Measurements from ENCODE around the gene FAM131C.
"Not testable (repeated sequence)": the region's sequence is repeated elsewhere in the genome, so short reads cannot be mapped to it uniquely, and the experiment has no call there.

The FAM131C gene

GRCh38 chr1:16073490-16074119 lies at the start of gene FAM131C:
TSS of gene FAM131C (minus strand) at chr1:16073651. CDS start at chr1:16073442, 209 bp downstream.
- DNase-seq, result peak in 1 of 2 donors; percentile 38

- peak; percentile 14 to 33 for DNase-seq
Observed at GRCh38 chr1:16122916-16123315, 49.5 kb upstream of the FAM131C start.

GRCh38 chr1:16122350-16122881 lies 49.0 kb upstream of the FAM131C start:
- no peak for DNase-seq

GRCh38 chr1:16120940-16121410 lies 47.5 kb upstream of the FAM131C start:
- DNase-seq, result no peak

- DNase-seq, result no peak
Observed at GRCh38 chr1:16120407-16120806, 47.0 kb upstream of the FAM131C start.

- DNase-seq, result no peak
Observed at GRCh38 chr1:16119926-16120325, 46.5 kb upstream of the FAM131C start.

- no peak for DNase-seq
Observed at GRCh38 chr1:16119504-16119903, 46.1 kb upstream of the FAM131C start.

- no peak for DNase-seq
Observed at GRCh38 chr1:16118706-16119105, 45.3 kb upstream of the FAM131C start.

- DNase-seq, result no peak
Observed at GRCh38 chr1:16117936-16118335, 44.5 kb upstream of the FAM131C start.

- no peak for DNase-seq
Observed at GRCh38 chr1:16117369-16117768, 43.9 kb upstream of the FAM131C start.

GRCh38 chr1:16116625-16117024 lies 43.2 kb upstream of the FAM131C start:
- no peak for DNase-seq

GRCh38 chr1:16116002-16116401 lies 42.6 kb upstream of the FAM131C start:
- no peak for DNase-seq

GRCh38 chr1:16115468-16115983 lies 42.1 kb upstream of the FAM131C start:
- no peak for DNase-seq

GRCh38 chr1:16114527-16115467 lies 41.3 kb upstream of the FAM131C start:
- no peak for DNase-seq

- no peak for DNase-seq
Observed at GRCh38 chr1:16112596-16113555, 39.4 kb upstream of the FAM131C start.

GRCh38 chr1:16111771-16112595 lies 38.5 kb upstream of the FAM131C start:
- no peak for DNase-seq

- DNase-seq, result no peak
Observed at GRCh38 chr1:16110884-16111283, 37.4 kb upstream of the FAM131C start.

- no peak for DNase-seq
Observed at GRCh38 chr1:16110456-16110855, 37.0 kb upstream of the FAM131C start.

- no peak for DNase-seq
Observed at GRCh38 chr1:16109571-16109970, 36.1 kb upstream of the FAM131C start.

GRCh38 chr1:16107039-16107438 lies 33.6 kb upstream of the FAM131C start:
- not testable (repeated sequence) for DNase-seq

- DNase-seq, result no peak
Observed at GRCh38 chr1:16101623-16102022, 28.2 kb upstream of the FAM131C start.

All from CD4-positive, alpha-beta T cell treated with Interleukin-1 beta for 1 hour (primary cell).